HG03196 (cell line): ENCODE measurements around the gene GNAT1.
"Not testable (repeated sequence)": the region's sequence is repeated elsewhere in the genome, so short reads cannot be mapped to it uniquely, and the experiment has no call there.

Experiments used
- ATAC-seq: cut with Tn5 transposase; IDR thresholded peaks from one replicate; pipeline ENCODE4 v1.9.1; 2021; ENCODE audit not compliant: unreplicated experiment

The GNAT1 gene

DNA sequence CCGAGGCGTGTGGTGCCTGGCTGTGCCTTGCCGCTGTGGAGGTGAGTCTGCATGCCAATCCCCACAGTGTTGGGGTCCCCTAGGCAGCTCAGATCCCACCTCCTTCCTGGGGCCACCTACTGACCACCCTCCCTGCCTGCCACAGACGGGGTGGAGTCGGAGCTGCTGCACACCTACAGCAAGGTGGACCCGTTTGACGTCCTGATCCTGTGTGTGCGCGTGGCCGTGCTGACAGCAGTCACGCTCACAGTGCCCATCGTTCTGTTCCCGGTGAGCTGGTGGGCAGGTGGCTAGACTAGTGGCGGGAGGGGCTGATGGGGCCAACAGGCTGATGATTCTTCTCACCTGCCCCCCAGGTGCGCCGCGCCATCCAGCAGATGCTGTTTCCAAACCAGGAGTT, 27.0 kb downstream of the GNAT1 start:
- ATAC-seq: no peak

DNA sequence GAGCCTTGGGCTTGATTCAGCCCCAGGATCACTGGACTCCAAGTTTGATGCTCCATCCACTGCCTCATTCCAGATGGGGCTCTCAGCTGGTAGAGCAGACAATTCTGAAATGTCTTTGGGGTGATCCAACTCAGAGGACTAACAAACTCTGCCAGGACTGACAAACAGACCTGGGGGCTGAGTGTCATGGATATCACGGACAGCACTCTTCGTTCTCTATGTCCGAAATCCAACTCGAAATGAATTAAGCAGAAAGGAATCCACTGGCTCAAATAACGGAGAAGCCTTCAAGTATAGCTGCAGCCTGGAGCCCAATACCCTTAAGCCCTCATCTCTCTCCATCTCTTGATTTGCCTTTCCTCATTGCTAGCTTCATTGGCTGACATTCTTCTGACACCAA, 27.9 kb downstream of the GNAT1 start:
- no peak for ATAC-seq

DNA sequence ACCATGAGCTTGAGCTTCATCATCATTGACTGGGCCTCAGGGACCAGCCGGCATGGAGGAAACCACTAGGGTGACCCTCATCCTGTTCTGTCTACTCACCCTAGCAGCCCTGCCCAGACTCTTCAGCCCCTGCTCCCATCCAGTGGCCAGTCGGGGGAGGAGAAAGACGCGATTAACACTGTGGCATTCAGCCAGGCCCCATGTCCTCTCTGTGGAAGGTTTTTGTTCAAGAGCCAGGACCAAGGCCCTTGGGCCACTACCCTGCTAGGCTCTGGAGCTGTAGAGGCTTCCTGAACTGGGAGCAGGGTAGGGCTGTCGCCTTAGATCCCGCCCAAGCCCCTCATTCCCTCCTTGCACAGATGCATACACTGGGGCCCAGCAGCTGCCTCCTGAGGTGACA, 28.7 kb downstream of the GNAT1 start:
- no peak for ATAC-seq

DNA sequence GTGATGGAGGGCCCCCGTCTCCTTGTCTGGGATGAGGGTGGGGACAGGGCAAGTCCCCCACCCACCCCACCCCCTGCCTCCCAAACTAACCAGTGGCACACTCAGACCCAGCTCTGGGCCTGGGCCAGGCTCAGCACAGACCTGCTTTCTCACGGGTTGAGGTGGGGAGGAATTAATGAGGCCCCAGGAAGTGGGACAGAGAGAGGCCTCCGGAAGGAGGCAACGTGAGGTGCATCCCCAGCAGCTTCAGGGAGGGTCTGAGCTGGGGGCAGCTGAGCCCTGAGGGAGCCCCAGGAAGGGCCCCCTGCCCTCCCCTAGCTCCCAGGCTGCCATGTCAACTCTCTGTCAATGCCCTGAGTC, 29.6 kb downstream of the GNAT1 start:
- ATAC-seq: no peak

DNA sequence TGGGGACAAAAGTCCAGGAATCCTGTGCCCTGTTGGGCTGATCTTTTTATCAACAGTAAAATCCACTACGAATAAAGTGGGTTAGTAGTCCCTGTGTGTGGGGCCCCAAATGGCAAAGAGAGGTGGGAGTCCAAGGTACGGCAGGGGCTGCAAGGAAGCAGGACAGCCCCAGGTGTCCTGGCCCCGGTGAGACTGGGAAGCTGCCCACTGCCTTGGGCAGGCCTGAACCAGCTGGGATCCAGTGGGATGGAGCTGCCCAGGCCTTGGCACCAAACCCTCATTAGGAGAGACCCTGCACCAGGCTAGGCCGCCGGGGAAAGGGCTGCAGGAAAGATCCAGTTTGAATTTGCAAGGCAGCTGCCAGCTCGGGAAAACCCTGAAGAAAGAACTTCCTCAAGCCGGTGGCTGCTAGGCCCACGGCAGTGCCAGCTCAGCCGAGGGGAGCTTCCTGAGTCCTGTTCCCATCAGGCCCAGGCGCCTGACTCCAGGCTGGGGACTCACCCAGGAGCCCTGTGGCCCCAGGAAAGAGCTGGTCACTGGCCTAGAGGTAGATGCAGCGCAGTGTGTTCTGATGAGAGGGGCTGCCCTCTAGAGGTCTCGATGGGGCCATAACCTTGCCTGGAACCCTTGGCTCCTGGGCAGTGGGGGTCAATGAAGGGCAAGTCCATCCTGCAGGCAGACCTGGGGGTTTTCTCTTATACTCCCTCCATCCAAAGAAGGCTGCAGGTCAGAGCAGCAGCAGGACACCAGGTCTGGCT, 30.2 kb downstream of the GNAT1 start:
- no peak for ATAC-seq

DNA sequence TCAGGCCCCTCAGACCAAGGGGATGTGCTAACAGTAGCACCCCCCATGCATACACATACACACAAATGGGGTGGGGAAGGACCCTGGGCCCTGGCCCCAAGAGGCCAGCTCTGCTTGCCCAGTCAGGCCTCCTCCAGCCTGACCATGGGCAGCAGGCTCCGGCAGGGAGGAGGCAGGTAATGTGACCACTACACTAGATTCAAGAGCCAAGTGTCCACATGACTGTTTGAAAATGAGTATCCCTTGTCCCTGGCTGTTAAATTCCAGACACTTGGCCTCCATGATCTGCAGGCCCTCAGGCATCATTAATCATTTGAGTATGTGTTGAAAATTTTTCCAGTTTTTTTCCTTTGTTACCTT, 30.7 kb downstream of the GNAT1 start:
- no peak for ATAC-seq

DNA sequence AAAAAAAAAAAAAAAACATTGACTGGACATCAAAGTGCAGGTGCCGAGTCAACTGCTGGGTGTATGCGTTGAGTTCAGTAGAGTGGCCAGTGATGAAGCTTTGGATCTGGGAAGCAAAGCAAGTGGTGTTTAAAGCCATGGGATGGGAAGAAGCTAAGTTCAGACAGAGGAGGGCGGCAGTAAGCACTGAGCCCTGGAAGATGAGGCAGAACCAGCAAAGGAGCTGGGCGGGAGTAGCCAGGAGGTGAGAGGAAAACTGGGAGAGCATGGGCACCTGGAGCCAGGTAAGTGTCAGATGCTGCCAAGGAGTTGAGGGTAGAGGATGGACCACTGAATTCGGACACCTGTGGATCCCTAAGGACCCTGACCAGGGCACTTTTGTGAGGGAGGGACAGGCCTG, 33.2 kb downstream of the GNAT1 start:
- no peak for ATAC-seq

DNA sequence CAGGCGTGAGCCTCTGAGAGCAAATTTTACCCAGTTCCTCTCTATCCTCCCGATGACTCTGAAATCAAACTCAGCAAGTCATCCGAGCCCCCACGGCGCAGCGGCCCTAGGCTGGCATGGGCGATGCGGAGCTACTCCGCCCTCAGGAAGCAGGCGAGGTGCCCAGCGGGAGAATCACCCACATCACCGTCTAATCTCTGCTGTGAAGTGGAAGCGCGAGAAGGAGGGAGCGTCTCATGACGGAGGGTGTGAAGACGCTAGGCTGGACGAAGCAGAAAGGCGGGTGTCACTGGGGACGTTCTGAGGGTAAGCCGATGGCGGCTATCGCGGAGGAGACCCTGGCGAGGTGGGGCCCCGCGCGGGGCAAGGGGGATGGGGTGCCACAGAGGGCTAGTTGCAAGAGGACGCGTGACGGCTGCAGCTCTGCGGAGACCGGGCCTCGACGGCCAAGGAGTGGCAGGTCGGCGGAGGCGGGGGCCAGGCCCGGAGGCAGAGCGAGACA, 35.5 kb downstream of the GNAT1 start:
- peak; percentile 5 for ATAC-seq

GRCh38 chr3:50227390-50228183, 36.2 kb downstream of the GNAT1 start:
- peak; percentile 85 for ATAC-seq

GRCh38 chr3:50228184-50228763, 36.9 kb downstream of the GNAT1 start:
- ATAC-seq: not testable (repeated sequence)

DNA sequence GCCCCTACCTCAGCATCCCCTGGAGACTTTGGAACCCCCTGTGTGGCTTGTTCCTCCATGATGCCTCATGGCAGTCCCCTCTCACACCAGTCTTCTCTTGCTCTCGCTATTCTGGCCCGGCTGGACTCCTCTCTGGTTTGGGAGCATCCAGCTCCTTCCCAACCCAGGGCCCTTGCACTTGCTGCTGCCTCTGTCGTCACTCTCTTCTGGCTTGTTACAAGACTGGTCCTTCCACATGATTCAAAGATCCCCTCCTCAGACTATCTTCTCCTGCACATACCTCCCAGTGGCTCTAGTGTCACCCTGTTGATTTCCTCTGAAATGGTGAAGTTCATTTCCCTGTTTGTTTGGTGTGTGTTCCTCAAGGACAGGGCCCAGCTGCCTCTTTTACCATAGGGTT, 38.1 kb downstream of the GNAT1 start:
- no peak for ATAC-seq

GRCh38 chr3:50230104-50230793, 38.8 kb downstream of the GNAT1 start:
- ATAC-seq: no peak

GRCh38 chr3:50230794-50231125, 39.4 kb downstream of the GNAT1 start:
- no peak for ATAC-seq

DNA sequence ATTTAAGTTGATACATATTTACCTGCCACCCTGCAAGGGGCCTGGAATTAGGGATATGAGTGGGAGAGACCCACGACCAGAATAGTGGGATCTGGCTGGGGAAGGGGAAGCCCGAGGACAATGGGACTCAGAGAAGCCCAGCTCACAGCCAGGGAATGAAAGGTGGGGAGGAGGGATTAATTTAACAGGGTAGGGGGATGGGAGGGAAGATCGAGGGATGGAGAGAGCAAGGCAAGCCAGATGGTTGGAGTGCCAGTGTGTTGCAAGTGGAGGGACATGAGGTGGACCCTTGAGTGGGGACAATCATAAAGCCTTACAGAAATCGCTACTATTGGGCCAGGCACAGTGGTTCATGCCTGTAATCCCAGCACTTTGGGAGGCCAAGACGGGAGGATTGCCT, 40.2 kb downstream of the GNAT1 start:
- ATAC-seq: no peak

GRCh38 chr3:50232303-50232702, 40.9 kb downstream of the GNAT1 start:
- ATAC-seq: no peak

GRCh38 chr3:50233176-50233575, 41.8 kb downstream of the GNAT1 start:
- ATAC-seq: no peak

DNA sequence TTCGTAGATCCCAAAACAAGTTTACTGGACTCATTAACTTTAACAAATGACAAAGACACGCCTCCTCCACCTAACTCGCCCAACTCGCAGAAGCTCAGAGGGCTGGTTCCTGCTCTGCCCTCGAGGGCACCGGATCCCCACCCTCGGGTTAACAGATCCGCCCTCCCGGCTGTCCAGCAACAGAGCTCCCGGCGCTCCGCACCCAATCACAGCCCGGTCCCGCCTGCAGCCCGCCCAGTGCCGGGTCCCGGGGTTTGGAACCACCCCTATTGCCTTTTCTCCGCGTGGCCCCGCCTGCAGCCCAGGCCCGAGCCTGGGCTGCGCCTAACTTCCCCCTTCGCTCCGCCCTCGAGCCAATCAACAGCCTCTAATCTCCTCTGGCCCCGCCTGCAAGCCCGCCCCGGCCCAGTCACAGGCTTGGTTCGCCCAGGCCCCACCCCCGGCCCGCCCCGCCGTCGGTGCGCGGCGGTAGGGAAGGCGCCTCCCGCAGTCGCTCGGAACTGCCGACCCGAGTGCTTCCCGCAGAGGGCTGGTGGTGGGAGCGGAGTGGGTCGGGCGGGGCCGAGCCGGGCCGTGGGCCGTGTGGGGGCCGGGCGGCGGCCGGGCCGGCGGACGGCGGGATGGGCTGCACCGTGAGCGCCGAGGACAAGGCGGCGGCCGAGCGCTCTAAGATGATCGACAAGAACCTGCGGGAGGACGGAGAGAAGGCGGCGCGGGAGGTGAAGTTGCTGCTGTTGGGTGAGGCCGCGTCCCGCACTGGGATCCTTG, 44.5 kb downstream of the GNAT1 start, which contains the start of gene GNAI2:
TSS of gene GNAI2 (plus strand) at position 489 of the 768 bp plus-strand sequence. CDS start at position 621, 132 bp downstream.
- peak; percentile 90 for ATAC-seq

DNA sequence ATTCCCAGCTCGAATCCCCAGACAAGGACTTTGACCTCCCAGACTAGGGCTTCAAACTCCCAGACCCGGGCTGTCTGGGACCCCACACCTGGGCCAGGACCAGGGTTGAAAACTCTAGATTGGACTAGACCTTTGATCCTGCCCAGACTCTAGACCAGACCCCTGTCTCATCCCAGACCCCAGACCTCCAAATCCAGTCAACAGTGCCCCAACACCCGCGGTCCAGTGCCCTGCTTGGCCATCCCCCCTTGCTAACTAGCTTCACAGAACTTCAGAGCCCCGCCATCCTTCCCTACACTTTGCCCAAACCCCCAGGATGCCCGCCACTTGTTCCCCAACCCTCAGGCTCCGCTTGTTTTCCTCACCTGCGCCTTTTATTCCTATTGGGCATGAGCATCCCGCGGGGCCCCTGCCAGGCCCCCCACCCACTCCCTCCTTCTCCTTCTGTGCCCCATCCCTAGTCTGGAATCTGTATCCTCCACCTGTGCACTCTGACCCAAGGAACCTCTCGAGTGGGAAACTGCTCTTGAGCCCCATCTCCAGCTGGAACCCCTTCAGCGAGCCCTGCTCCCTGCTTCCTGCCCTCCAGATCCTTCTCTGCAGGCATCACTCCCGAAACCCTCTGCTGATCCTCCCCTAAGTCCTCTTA, 45.2 kb downstream of the GNAT1 start:
- no peak for ATAC-seq

DNA sequence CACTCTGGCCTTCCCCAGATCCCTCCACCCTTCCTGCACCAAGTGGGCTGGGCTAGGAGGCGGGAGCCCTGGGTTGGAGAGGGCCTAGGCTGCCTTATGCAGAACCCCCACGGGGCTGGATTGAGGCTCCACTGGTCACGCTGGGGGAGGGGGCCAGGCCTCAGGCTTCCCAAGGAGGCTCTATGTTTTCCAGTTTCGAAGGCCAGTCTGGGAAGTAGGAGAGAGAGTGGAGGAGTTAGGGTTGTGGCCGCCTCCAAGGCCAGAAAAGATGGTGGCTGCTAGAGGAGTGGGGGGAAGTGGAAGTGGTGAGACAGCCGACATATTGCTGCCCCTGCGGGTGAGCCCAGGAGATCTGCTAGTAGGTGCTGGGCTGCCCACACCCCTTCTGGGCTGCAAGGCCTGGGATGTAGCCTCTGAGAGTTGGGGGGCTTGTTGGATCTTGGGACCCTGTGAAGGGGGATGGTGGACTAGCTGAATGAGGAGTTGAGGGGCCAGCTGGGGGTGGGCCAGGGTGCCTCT, 45.8 kb downstream of the GNAT1 start:
- ATAC-seq: no peak
